GM12865 (cell line): Measurements from ENCODE around the gene SSC4D.
A peak's percentile ranks its signal among the peaks of the same experiment; 100 is the strongest.
"Not testable (repeated sequence)": the region's sequence is repeated elsewhere in the genome, so short reads cannot be mapped to it uniquely, and the experiment has no call there.

Experiments used
- DNase-seq: peaks from one replicate; pipeline ENCODE4 v3.0.0; 2010; ENCODE audit warnings: low read depth
- H3K4me3 ChIP-seq: 2 replicates; pipeline ENCODE4 v1.5.1; 2011; ENCODE audit warnings: mild to moderate bottlenecking, low read depth, low read length, control low read depth
- TF ChIP-seq, protein P1 (sequence below): IDR thresholded peaks from 2 replicates; pipeline ENCODE4 v1.5.1; 2011; ENCODE audit warnings: low read length, control low read depth, low read depth, inconsistent platforms; ENCODE audit not compliant: insufficient read depth; ENCODE audit errors: missing control alignments

SSC4D gene

GRCh38 chr7:76409537-76409936 lies at the start of gene SSC4D:
SSC4D (minus strand) TSS chr7:76409697; CDS start chr7:76404439, 5,258 bp downstream.
- no peak within 1 kb of the TSS for H3K4me3 ChIP-seq
- TF ChIP-seq, protein P1, sequence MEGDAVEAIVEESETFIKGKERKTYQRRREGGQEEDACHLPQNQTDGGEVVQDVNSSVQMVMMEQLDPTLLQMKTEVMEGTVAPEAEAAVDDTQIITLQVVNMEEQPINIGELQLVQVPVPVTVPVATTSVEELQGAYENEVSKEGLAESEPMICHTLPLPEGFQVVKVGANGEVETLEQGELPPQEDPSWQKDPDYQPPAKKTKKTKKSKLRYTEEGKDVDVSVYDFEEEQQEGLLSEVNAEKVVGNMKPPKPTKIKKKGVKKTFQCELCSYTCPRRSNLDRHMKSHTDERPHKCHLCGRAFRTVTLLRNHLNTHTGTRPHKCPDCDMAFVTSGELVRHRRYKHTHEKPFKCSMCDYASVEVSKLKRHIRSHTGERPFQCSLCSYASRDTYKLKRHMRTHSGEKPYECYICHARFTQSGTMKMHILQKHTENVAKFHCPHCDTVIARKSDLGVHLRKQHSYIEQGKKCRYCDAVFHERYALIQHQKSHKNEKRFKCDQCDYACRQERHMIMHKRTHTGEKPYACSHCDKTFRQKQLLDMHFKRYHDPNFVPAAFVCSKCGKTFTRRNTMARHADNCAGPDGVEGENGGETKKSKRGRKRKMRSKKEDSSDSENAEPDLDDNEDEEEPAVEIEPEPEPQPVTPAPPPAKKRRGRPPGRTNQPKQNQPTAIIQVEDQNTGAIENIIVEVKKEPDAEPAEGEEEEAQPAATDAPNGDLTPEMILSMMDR, result no peak
- no peak for DNase-seq

DNA sequence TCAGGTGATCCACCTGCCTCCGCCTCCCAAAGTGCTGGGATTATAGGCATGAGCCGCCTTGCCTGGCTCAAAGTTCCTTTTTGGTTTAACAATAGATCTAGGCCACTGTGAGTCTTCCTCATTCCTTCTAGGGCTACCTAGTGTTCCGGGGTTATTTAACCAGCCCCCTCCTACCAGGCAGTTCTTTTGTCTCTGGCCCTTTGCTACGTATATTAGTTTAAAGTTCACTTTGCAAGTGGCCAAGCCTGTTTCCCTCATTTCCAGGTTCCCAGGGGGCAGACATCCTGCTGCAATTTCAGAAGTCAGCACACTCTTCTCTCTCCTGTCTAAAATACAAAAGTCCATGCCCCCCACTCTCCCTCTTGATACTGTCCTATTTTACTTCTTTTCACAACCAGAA lies 49.0 kb upstream of the SSC4D start:
- not testable (repeated sequence) for H3K4me3 ChIP-seq, DNase-seq

GRCh38 chr7:76457017-76457416 lies 47.5 kb upstream of the SSC4D start:
- not testable (repeated sequence) for DNase-seq, H3K4me3 ChIP-seq

DNA sequence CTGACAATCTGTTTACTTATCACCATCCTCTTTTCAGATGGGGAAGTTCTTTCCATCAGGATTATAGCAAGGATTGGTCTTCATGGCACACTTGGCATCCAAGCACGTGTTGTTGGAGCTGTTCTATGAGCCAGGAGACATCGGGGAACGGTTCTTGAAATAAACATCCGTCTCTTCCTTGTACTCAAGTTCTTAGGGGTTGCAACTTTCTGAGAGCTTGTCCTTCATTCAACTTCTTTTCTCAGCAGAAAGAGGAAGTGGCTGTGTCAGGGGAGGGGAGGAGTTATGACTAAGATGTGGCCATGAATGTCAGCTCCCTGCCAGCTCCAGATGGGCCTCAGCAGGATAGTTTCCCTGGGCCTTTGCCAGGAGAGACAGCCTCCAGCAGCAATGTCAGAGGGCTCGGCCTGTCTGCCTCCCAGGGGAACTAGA lies 36.1 kb upstream of the SSC4D start:
- DNase-seq, result peak; percentile 65
- H3K4me3 ChIP-seq, result peak overlapping the region; percentile 30

DNA sequence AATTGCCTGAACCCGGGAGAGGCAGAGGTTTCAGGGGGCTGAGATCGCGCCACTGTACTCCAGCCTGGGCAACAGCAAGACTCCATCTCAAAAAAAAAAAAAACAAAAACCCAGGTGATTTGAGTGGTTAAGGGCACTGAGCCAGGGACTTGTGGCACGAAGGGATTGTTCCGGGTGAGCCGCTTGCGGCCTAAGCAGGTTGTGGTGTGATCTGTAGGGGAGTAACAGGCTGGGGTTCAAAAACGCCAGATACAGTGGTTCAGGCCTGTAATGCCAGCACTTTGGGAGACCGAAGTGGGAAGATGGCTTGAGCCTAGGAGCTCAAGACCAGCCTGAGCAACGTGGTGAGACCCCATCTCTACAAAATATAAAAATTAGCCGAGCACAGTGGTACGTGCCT lies 34.3 kb upstream of the SSC4D start:
- H3K4me3 ChIP-seq, DNase-seq: not testable (repeated sequence)

- DNase-seq, H3K4me3 ChIP-seq: not testable (repeated sequence)
Observed at GRCh38 chr7:76442664-76443446, 33.4 kb upstream of the SSC4D start.

DNA sequence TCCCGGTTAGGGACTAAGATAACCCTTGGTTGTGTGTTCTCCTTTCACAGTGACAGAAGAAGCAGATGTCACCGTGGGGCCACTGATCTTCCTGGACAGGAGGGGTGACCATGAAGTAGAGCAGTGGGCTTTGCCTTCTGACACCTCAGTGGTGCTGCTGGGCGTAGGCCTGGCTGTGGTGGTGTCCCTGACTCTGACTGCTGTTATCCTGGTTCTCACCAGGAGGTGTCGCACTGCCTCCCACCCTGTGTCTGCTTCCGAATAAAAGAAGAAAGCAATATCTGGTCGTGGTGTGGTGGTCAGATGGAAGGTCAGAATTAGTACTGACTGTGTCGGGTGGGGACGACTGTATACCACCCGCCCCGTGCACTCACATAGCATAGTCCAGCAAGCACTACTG lies 32.3 kb upstream of the SSC4D start:
- DNase-seq, H3K4me3 ChIP-seq: not testable (repeated sequence)

GRCh38 chr7:76440404-76440803 lies 30.9 kb upstream of the SSC4D start:
- H3K4me3 ChIP-seq, DNase-seq: not testable (repeated sequence)

DNA sequence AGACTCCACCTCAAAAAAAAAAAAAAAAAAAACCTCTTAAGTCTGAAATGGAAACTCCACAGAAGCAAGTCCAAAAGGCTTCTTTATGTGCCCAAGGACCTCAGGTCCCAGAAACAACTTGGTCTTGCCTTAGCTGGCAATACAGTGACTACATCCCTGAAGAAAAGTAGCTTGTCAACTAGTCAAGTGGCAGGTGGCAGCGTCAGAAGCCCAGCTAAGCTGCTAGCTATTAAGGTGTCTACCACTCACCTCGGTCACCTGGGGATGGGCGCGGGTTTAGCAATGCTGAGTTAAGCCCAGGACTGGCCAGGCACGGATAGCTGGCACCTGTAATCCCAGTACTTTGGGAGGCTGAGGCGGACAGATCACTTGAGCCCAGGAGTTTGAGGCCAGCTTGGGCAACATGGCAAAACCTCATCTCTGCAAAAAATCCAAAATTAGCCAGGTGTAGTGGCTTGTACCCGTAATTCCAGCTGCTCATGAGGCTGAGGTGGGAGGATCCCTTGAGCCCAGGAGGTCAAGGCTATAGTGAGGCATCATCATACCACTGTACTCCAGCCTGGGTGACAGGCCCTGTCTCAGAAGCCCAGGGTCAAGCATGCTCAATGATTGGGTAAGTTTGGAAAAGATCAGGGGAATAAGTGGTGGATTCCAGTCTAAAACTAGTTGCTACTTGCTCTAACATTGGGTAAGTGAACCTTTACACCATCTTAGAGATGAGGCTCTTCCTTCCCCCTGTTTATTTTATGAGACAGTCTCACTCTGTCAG lies 29.8 kb upstream of the SSC4D start:
- not testable (repeated sequence) for DNase-seq

DNA sequence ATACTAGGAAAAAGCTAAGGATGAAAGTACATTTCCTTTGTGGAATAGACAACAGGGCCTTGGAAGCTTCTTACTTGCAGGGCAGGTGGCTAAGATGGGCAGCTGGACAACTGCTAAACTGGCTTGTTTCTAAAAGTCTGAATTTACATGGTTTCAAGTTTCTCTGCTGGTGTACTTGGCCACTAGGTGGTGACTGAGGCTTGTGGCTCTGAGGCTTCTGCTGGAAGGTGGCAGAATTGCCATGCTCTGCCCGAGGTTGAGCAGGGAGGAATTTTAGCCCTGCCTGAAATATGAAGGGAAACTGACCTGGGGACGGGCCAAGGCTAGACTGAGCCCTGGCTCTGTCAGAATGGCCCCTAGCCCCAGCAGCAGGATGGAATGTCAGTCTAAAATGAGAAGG lies 28.4 kb upstream of the SSC4D start:
- TF ChIP-seq, protein P1, result peak; percentile 56
- H3K4me3 ChIP-seq, result not testable (repeated sequence)
- peak; percentile 81 for DNase-seq

More for the DNA sequence above, 29.8 kb upstream of the SSC4D start:
- H3K4me3 ChIP-seq, result not testable (repeated sequence)

DNA sequence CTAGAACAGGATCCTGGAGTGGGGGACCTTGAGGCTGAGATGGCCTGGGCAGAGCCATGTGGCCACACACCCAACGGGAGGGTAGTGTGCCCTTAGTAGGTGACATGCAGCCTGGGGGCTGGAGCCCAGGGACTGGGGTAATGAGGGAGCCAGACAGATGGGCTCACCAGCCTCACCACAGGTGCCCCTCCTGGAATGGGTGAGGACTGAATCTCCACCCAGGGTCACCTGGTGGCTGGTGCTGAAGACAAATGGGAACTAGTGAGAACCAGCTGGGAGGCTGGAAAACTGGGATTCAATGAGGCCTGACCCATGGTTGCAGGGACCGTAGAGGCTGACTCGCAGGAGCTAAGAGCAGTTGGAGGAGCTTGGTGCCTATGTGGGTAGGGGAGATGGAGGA lies 21.3 kb upstream of the SSC4D start:
- no peak for DNase-seq
- TF ChIP-seq, protein P1, result no peak

More for the DNA sequence above, 21.3 kb upstream of the SSC4D start:
- H3K4me3 ChIP-seq, result no peak overlapping the region
